Erythroblast (primary cell): Measurements from ENCODE around the gene SOCS7.

Source experiments
- GATA1 ChIP-seq: IDR thresholded peaks from 2 replicates; pipeline ENCODE4 v1.6.1; 2011; ENCODE audit warnings: low read depth, mild to moderate bottlenecking, control low read depth, low read length, moderate library complexity
- POLR2A ChIP-seq: IDR thresholded peaks from 2 replicates; pipeline ENCODE4 v1.6.1; 2011; ENCODE audit warnings: mild to moderate bottlenecking, low read length

GRCh38 chr17:38358586-38359513, 7.2 kb downstream of the SOCS7 start:
- TF ChIP-seq POLR2A (no peak), GATA1 (no peak)
